ENCODE data around the gene PDE8B. TPM values are rescaled to one million over a fixed set of nuclear protein-coding genes. Genes with fewer than 3 reads are reported as not detected.

PDE8B gene
- total RNA-seq, 1 experiment from 2014 or later = 0.07 TPM

DNA sequence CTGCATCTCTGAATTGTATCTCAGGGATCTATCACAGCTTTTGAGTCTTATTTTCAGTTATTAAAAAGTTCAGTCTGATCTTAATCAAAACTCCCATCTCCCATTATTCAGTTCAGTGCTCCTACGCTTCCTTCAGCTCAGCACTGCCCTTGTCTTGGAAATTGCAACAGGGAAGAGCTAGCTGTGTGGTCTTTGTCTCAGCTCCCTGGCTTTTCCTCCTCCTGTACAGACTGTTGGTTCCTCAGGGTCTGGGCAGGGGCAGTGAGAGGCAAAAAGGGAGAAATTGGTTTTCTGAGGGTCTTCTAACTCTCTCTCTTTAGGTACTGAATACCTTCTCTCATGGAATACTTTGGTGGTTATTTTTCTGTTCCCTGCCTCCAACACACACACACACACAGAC lies 48.2 kb downstream of the PDE8B start:
- DNase-seq = no peak
- WGBS (ENCODE audit: extremely low coverage, insufficient read length, low lambda C conversion rate) = no CpG with 5 or more reads among the region's 1 CpG
- H2AFZ ChIP-seq (ENCODE audit: low read length) = no peak overlapping the region

More for the DNA sequence above, 48.2 kb downstream of the PDE8B start:
- Histone ChIP-seq H4K8ac (replicated peaks; ENCODE audit: insufficient read length, low read depth, low read length) (no peak overlapping the region), H2BK120ac (ENCODE audit: low read depth, low read length, poor library complexity, severe bottlenecking) (no peak overlapping the region), H3K9ac (ENCODE audit: extremely low read depth, insufficient read length, low read length) (no peak overlapping the region), H3K4me1 (ENCODE audit: insufficient read depth, low read length) (no peaks in the 10 kb centered on the region), H3K4me2 (ENCODE audit: insufficient read depth, insufficient read length, low read length) (no peak overlapping the region), H3K79me2 (ENCODE audit: insufficient read depth, low read length) (no peaks in the 10 kb centered on the region), H4K91ac (ENCODE audit: insufficient read length, low read depth, low read length) (no peak overlapping the region), H3T11ph (ENCODE audit: low read length) (no peak overlapping the region), H3K18ac (ENCODE audit: insufficient read length, low read depth, low read length) (no peak overlapping the region), H2BK5ac (ENCODE audit: insufficient read length, low read length) (no peak overlapping the region), H3K56ac (ENCODE audit: insufficient read length, low read depth, low read length) (no peak overlapping the region), H3K9me3 (ENCODE audit: control insufficient read depth, low read depth, low read length) (no peaks in the 10 kb centered on the region), H2BK15ac (ENCODE audit: low read depth, low read length) (no peak overlapping the region), H3K27me3 (ENCODE audit: insufficient read depth, low read length) (no peaks in the 10 kb centered on the region), H3K27ac (ENCODE audit: insufficient read length, low read depth, low read length) (no peak overlapping the region), H3K23ac (ENCODE audit: insufficient read length, low read depth, low read length) (no peak overlapping the region), H3K4ac (ENCODE audit: low read depth, low read length) (no peak overlapping the region), H2AK5ac (ENCODE audit: insufficient read length, low read length) (no peak overlapping the region), H3K14ac (ENCODE audit: insufficient read depth, low read length) (no peak overlapping the region), H2BK20ac (ENCODE audit: low read depth, low read length, poor library complexity, severe bottlenecking) (no peak overlapping the region), H2BK12ac (ENCODE audit: insufficient read length, low read depth, low read length) (no peak overlapping the region), H4K20me1 (ENCODE audit: control insufficient read depth, insufficient read depth, insufficient read length) (no peaks in the 10 kb centered on the region), H3K79me1 (ENCODE audit: insufficient read depth, low read depth, low read length, poor library complexity, severe bottlenecking) (no peaks in the 10 kb centered on the region), H4K5ac (ENCODE audit: insufficient read length, low read depth, low read length) (no peak overlapping the region), H3K23me2 (ENCODE audit: insufficient read length, low read depth, low read length, poor library complexity, severe bottlenecking) (no peaks in the 10 kb centered on the region)
- TF ChIP-seq, protein P1, sequence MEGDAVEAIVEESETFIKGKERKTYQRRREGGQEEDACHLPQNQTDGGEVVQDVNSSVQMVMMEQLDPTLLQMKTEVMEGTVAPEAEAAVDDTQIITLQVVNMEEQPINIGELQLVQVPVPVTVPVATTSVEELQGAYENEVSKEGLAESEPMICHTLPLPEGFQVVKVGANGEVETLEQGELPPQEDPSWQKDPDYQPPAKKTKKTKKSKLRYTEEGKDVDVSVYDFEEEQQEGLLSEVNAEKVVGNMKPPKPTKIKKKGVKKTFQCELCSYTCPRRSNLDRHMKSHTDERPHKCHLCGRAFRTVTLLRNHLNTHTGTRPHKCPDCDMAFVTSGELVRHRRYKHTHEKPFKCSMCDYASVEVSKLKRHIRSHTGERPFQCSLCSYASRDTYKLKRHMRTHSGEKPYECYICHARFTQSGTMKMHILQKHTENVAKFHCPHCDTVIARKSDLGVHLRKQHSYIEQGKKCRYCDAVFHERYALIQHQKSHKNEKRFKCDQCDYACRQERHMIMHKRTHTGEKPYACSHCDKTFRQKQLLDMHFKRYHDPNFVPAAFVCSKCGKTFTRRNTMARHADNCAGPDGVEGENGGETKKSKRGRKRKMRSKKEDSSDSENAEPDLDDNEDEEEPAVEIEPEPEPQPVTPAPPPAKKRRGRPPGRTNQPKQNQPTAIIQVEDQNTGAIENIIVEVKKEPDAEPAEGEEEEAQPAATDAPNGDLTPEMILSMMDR (conservative IDR thresholded peaks at IDR 0.05) = no peak
- Mint-ChIP-seq H3K27me3 (ENCODE audit: low read depth) (peaks cover 6% of the 10 kb centered on the region; the same call in 1 of the 2 replicates), H3K27ac (0 out of 7 replicates have a peak overlapping the region, but pooled peaks of 1 of the 3 experiments have one; percentile 2), H3K36me3 (ENCODE audit: insufficient read depth in 1 of 3, low read depth in 3 of 3) (no peaks in the 10 kb centered on the region), H3K9me3 (no peaks in the 10 kb centered on the region), H3K4me1 (peaks cover 9 to 12% of the 10 kb centered on the region in 2 experiments), H3K4me3 (no peak overlapping the region; a peak in 1 of 5 replicates)
